Epithelial cell of proximal tubule (primary cell): ENCODE results near the gene ANKLE1. TPM values are rescaled to one million over a fixed set of nuclear protein-coding genes. Genes with fewer than 3 reads are reported as not detected.
"Not testable (repeated sequence)": the region's sequence is repeated elsewhere in the genome, so short reads cannot be mapped to it uniquely, and the experiment has no call there.

Experiments used
- DNase-seq: peaks from one replicate; pipeline ENCODE4 v3.0.0-alpha.2; 2011; ENCODE audit warnings: low read depth
- H3K4me3 ChIP-seq: 2 replicates; pipeline ENCODE4 v1.5.1; 2011; ENCODE audit warnings: low read depth, mild to moderate bottlenecking, low read length
- CTCF ChIP-seq: conservative IDR thresholded peaks from 2 replicates; pipeline ENCODE4 v1.5.1; 2012; ENCODE audit warnings: low read depth, mild to moderate bottlenecking, low read length
- total RNA-seq: library from RNA; depleted of rRNA; stranded (reverse); fragments of >200 nt; gene quantifications from 2 replicates; pipeline ENCODE4 v1.2.3, GENCODE V29; 2015

Gene ANKLE1
- total RNA-seq, 1 donor from 2014 or later, result 4.1 TPM

- DNase-seq, result no peak
- TF ChIP-seq CTCF, result no peak
- no peak overlapping the region for H3K4me3 ChIP-seq
Measured at GRCh38 chr19:17268754-17269153, 12.9 kb upstream of the ANKLE1 start.

- H3K4me3 ChIP-seq, DNase-seq: not testable (repeated sequence)
Measured at GRCh38 chr19:17274892-17275291, 6.8 kb upstream of the ANKLE1 start.

GRCh38 chr19:17275441-17276175 is 6.1 kb upstream of the ANKLE1 start:
- no peak for TF ChIP-seq CTCF
- no peak overlapping the region for H3K4me3 ChIP-seq
- no peak for DNase-seq

GRCh38 chr19:17279436-17279835 is 2.3 kb upstream of the ANKLE1 start:
- TF ChIP-seq CTCF, result no peak
- no peak overlapping the region for H3K4me3 ChIP-seq
- no peak for DNase-seq

GRCh38 chr19:17282488-17283125 is 906 bp downstream of the ANKLE1 start:
- H3K4me3 ChIP-seq, result peak overlapping the region; percentile 47
- no peak for DNase-seq
- peak; percentile 83 for TF ChIP-seq CTCF

- DNase-seq, result no peak
- TF ChIP-seq CTCF, result no peak
- H3K4me3 ChIP-seq, result no peak overlapping the region
Measured at GRCh38 chr19:17283504-17283996, 1.8 kb downstream of the ANKLE1 start.

GRCh38 chr19:17285415-17286135 is 3.9 kb downstream of the ANKLE1 start:
- no peak for DNase-seq
- TF ChIP-seq CTCF, result no peak
- H3K4me3 ChIP-seq, result no peak overlapping the region
